NCI-H82 treated with DMSO at 0.1 percent for 48 hours (cell line): Measurements from ENCODE around the gene MYBPH.

Experiments
- DNase-seq: peaks from one replicate; lab custom pipeline; 2025; ENCODE audit not compliant: unreplicated experiment; lab: John Stamatoyannopoulos, UW

MYBPH gene

GRCh38 chr1:203175237-203175826, at the start of gene MYBPH:
Gene MYBPH (minus strand): TSS chr1:203175826. CDS start chr1:203175755, 71 bp downstream.
- DNase-seq = no peak

- DNase-seq = no peak
These were observed 49.4 kb upstream of the MYBPH start for GRCh38 chr1:203225071-203225470.

- no peak for DNase-seq
These were observed 47.6 kb upstream of the MYBPH start for GRCh38 chr1:203223012-203223775.

GRCh38 chr1:203219934-203220333, 44.3 kb upstream of the MYBPH start:
- DNase-seq = no peak

GRCh38 chr1:203219171-203219570, 43.5 kb upstream of the MYBPH start:
- no peak for DNase-seq

- no peak for DNase-seq
These were observed 42.0 kb upstream of the MYBPH start for GRCh38 chr1:203217668-203218067.

GRCh38 chr1:203217139-203217655, 41.6 kb upstream of the MYBPH start:
- DNase-seq = no peak

- DNase-seq = peak; percentile 85
These were observed 40.9 kb upstream of the MYBPH start for GRCh38 chr1:203216274-203217138.

- DNase-seq = no peak
These were observed 39.9 kb upstream of the MYBPH start for GRCh38 chr1:203215573-203215972.

- DNase-seq = no peak
These were observed 39.2 kb upstream of the MYBPH start for GRCh38 chr1:203214871-203215270.

- no peak for DNase-seq
These were observed 37.5 kb upstream of the MYBPH start for GRCh38 chr1:203213126-203213525.

- DNase-seq = no peak
These were observed 36.2 kb upstream of the MYBPH start for GRCh38 chr1:203211812-203212211.

GRCh38 chr1:203210988-203211387, 35.4 kb upstream of the MYBPH start:
- no peak for DNase-seq

GRCh38 chr1:203210350-203210749, 34.7 kb upstream of the MYBPH start:
- DNase-seq = no peak

- no peak for DNase-seq
These were observed 32.6 kb upstream of the MYBPH start for GRCh38 chr1:203208181-203208580.

- DNase-seq = peak; percentile 71
These were observed 32.1 kb upstream of the MYBPH start for GRCh38 chr1:203207751-203208150.

- peak; percentile 12 for DNase-seq
These were observed 30.6 kb upstream of the MYBPH start for GRCh38 chr1:203206129-203206687.

GRCh38 chr1:203204756-203205155, 29.1 kb upstream of the MYBPH start:
- DNase-seq = peak; percentile 59

GRCh38 chr1:203202431-203203245, 27.0 kb upstream of the MYBPH start:
- DNase-seq = no peak

GRCh38 chr1:203201516-203202205, 26.0 kb upstream of the MYBPH start:
- no peak for DNase-seq
